Esophagus muscularis mucosa (tissue), 4 donors: ENCODE results near the gene OR7G1. TPM values are rescaled to one million over a fixed set of nuclear protein-coding genes. Genes with fewer than 3 reads are reported as not detected.
A peak's percentile ranks its signal among the peaks of the same experiment; 100 is the strongest.

ENCODE experiments used
- DNase-seq: peaks from one replicate; pipeline ENCODE4 v3.0.0-alpha.2; 2017; ENCODE audit errors: extremely low spot score
- H3K27ac ChIP-seq, 4 donors: fragments of 200-600 bp; sonication (generic); replicated peaks in 1 of 4; 1 replicate in 3 of 4; 2 replicates in 1 of 4; pipeline ENCODE4 v1.5.1; 2016 to 2019; ENCODE audit warnings: mild to moderate bottlenecking in 1 of 4
- H3K27me3 ChIP-seq, 4 donors: fragments of 200-600 bp; sonication (generic); one replicate each; pipeline versions ENCODE4 v1.5.1 to v1.6.0; 2016 to 2019
- H3K36me3 ChIP-seq, 4 donors: fragments of 200-600 bp; sonication (generic); one replicate each; pipeline ENCODE4 v1.5.1; 2016 to 2019
- H3K4me1 ChIP-seq, 4 donors: fragments of 200-600 bp; sonication (generic); one replicate each; pipeline ENCODE4 v1.5.1; 2016 to 2019
- H3K4me3 ChIP-seq, 4 donors: fragments of 200-600 bp; sonication (generic); 1 replicate in 2 of 4; 2 replicates in 2 of 4; pipeline ENCODE4 v1.5.1; 2016 to 2019; ENCODE audit warnings: mild to moderate bottlenecking in 4 of 4, moderate library complexity in 1 of 4
- H3K9me3 ChIP-seq, 4 donors: fragments of 200-600 bp; sonication (generic); 1 replicate in 3 of 4; 2 replicates in 1 of 4; pipeline ENCODE4 v1.5.1; 2016 to 2019
- EP300 ChIP-seq: sonication (generic); formaldehyde crosslinking; IDR thresholded peaks from one replicate; pipeline ENCODE4 v1.6.1; 2017; ENCODE audit warnings: antibody characterized with exemption
- POLR2A ChIP-seq: fragments of 450-650 bp; IDR thresholded peaks from one replicate; pipeline ENCODE4 v1.6.1; 2017; ENCODE audit warnings: antibody characterized with exemption, moderate library complexity, mild to moderate bottlenecking, low read depth
- POLR2AphosphoS5 ChIP-seq, 2 donors: sonication (generic); formaldehyde crosslinking; IDR thresholded peaks; one replicate each; pipeline ENCODE4 v1.6.1; 2017; ENCODE audit warnings: antibody characterized with exemption in 2 of 2
- WGBS: methylation state at CpG from one replicate; pipeline ENCODE4 v1.1.5; 2018; 5-methylcytosine and 5-hydroxymethylcytosine counted together
- intact Hi-C: fragments of 100-400 bp; cut with DNase I; formaldehyde crosslinking; loops from one replicate; pipeline ENCODE4 v1.15.1; 2023
- total RNA-seq, 4 donors: library from RNA; depleted of rRNA; stranded (reverse); fragments of >200 nt; gene quantifications; one replicate each; pipeline versions ENCODE4 v1.1.0 to v1.2.1, GENCODE V29; 2016
- TF ChIP-seq, protein P1 (sequence below), 3 experiments: fragments of 200-600 bp in 2 of 3; fragments of 450-650 bp in 1 of 3; sonication (generic) in 2 of 3; IDR thresholded peaks; one replicate each; pipeline ENCODE4 v1.5.1; 2017 to 2019; ENCODE audit warnings: antibody characterized with exemption in 3 of 3, mild to moderate bottlenecking in 2 of 3, moderate library complexity in 1 of 3

The OR7G1 gene
- total RNA-seq, 4 donors from 2014 or later, result not detected

DNA sequence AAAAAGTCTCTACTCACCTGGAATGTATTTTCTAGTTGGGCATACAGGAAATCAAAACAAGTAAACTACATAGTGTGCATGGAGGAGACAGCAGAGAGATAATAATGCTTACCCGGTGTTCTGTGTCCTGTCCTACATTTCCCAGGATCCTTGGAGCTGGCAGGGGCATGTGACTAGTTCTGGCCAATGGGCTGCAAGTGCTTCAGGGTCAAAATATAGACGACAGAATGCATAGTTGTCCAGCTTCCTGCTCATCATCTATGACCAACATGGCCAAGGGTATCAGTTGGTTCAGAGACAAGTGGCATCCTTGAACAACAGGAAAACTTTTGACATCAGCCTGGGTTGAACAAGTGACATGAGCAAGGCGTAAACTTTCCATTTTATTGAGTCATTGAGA lies 33.1 kb upstream of the OR7G1 start:
- no peak overlapping the region for H3K4me3 ChIP-seq
- no peaks in the 10 kb centered on the region for H3K27me3 ChIP-seq
- peaks cover 0 to 20% (median 5%) of the 10 kb centered on the region in 4 donors for H3K36me3 ChIP-seq
- intact Hi-C loops, result loop anchor here (10.0 kb wide), 2 partner anchors 476 to 646 kb away; partner anchors contain the start of gene ZNF561
- H3K27ac ChIP-seq, result no peak overlapping the region
- no peak for TF ChIP-seq EP300
- no peak for TF ChIP-seq POLR2AphosphoS5 (IDR thresholded peaks at IDR 0.05)
- 95% methylated on average over 3 of the region's 3 CpGs for WGBS
- peaks cover 0 to 22% (median 12%) of the 10 kb centered on the region in 4 donors for H3K9me3 ChIP-seq
- no peak for DNase-seq
- H3K4me1 ChIP-seq, result peaks cover 0 to 4% (median 0%) of the 10 kb centered on the region in 4 donors

DNA sequence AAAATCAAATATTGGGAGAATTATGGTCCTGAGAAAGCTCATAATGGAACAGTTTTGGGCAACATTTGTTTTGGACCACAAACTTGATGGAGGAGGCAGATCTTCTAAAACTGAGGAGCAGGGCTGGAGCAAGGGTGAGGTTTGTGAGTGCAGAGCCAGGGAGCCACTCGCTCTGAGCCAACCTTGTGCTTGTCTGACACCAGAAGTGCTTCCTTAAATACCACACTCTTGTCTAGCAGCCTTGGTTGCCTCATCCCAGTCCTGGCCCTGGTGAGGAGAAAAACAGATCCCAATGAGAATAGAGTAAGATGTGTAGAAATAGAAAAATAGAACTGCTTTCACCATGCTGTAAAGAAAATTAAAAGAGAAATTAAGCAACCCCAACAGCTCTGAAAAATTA lies 31.3 kb upstream of the OR7G1 start:
- H3K4me1 ChIP-seq, result peaks cover 4 to 15% (median 5%) of the 10 kb centered on the region in 4 donors
- intact Hi-C loops, result loop anchor here (10.0 kb wide), 2 partner anchors 478 to 648 kb away; partner anchors contain the start of gene ZNF561
- no peak overlapping the region for H3K27ac ChIP-seq
- no peak for TF ChIP-seq POLR2AphosphoS5 (IDR thresholded peaks at IDR 0.05)
- TF ChIP-seq EP300, result no peak
- TF ChIP-seq POLR2A, result no peak
- TF ChIP-seq, protein P1, sequence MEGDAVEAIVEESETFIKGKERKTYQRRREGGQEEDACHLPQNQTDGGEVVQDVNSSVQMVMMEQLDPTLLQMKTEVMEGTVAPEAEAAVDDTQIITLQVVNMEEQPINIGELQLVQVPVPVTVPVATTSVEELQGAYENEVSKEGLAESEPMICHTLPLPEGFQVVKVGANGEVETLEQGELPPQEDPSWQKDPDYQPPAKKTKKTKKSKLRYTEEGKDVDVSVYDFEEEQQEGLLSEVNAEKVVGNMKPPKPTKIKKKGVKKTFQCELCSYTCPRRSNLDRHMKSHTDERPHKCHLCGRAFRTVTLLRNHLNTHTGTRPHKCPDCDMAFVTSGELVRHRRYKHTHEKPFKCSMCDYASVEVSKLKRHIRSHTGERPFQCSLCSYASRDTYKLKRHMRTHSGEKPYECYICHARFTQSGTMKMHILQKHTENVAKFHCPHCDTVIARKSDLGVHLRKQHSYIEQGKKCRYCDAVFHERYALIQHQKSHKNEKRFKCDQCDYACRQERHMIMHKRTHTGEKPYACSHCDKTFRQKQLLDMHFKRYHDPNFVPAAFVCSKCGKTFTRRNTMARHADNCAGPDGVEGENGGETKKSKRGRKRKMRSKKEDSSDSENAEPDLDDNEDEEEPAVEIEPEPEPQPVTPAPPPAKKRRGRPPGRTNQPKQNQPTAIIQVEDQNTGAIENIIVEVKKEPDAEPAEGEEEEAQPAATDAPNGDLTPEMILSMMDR (IDR thresholded peaks at IDR 0.05), result no peak
- no peaks in the 10 kb centered on the region for H3K27me3 ChIP-seq
- peaks cover 0 to 11% (median 4%) of the 10 kb centered on the region in 4 donors for H3K36me3 ChIP-seq
- no peak for DNase-seq
- WGBS, result 82% methylated on average over 1 of the region's 1 CpG
- peaks cover 0 to 18% (median 12%) of the 10 kb centered on the region in 4 donors for H3K9me3 ChIP-seq
- H3K4me3 ChIP-seq, result no peak overlapping the region

DNA sequence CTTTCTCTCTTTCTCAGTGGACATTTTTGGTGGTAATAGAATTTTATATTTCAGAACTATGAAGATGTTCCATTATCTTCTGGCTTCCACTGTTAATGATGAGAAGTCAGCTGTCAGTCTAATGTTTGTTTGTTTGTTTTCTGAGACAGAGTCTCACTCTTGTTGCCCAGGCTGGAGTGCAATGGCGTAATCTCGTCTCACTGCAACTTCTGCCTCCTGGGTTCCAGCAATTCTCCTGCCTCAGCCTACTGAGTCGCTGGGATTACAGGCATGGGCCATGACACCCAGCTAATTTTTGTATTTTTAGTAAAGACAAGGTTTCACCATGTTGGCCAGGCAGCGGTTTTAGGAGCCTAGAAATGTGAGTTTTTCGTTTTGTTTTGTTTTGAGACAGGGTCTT lies 29.4 kb upstream of the OR7G1 start:
- H3K9me3 ChIP-seq, result peaks cover 0 to 18% (median 12%) of the 10 kb centered on the region in 4 donors
- no peak overlapping the region for H3K27ac ChIP-seq
- intact Hi-C loops, result loop anchor here (5.0 to 10.0 kb wide), 3 partner anchors 162 to 650 kb away; partner anchors contain the start of genes ZNF561 and ZNF699
- TF ChIP-seq POLR2AphosphoS5 (IDR thresholded peaks at IDR 0.05) (no peak), EP300 (no peak), POLR2A (no peak)
- TF ChIP-seq, protein P1 (IDR thresholded peaks at IDR 0.05), result no peak
- peaks cover 0 to 11% (median 4%) of the 10 kb centered on the region in 4 donors for H3K36me3 ChIP-seq
- DNase-seq, result no peak
- H3K4me1 ChIP-seq, result peaks cover 15 to 26% (median 17%) of the 10 kb centered on the region in 4 donors
- WGBS, result 98% methylated on average over 5 of the region's 5 CpGs
- H3K27me3 ChIP-seq, result no peaks in the 10 kb centered on the region
- H3K4me3 ChIP-seq, result no peak overlapping the region

DNA sequence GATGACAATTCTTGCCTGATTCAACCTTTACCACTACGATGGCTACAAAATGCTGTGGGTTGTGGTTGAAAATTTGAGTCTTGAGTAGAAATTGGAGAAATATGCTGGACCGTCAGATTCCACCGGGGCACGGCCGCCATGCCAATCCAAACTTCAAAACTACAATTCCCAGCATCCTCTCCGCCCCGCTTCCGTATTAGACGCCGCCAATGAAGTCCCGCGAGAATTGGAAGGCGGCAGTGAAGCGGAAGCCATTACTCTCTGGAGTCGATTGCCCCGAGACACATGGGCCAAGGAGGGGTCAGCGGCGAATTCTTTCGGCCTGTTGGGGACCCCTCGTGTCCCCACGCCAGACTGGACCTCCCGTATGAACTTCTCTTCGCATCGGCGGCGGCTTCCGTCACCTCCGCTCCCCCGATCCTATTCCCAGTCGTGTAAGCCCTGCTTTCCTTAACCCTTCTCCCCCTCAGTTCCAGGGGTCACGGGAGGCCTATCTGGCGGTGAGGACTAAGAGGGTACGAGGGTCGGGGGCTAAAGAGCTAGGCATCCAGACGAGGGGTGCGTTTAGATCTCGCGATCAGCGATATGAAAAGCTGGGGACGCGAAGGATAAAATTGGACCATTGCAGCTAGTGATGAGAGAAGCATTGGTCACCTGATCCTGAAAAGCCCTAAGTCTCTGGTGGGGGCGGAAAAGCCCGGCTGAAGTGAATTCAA lies 24.8 kb upstream of the OR7G1 start, which contains the start of gene ZNF317:
ZNF317 (plus strand) TSS at position 239 of the 716 bp plus-strand sequence. CDS start 15,620 bp downstream, outside the sequence.
- Histone ChIP-seq H3K27me3 (no peaks in the 10 kb centered on the region), H3K36me3 (peaks cover 0 to 5% (median 0%) of the 10 kb centered on the region in 4 donors), H3K27ac (peak within 1 kb of the TSS; percentile 88 to 93 (median 89)), H3K4me3 (peak within 1 kb of the TSS; percentile 71 to 88 (median 78)), H3K4me1 (peaks cover 15 to 31% (median 28%) of the 10 kb centered on the region in 4 donors), H3K9me3 (peaks cover 0 to 10% (median 8%) of the 10 kb centered on the region in 4 donors)
- under 1% methylated on average over 32 of the region's 43 CpGs for WGBS
- peak; percentile 96 for DNase-seq
- peak; percentile 85 to 88 for TF ChIP-seq POLR2AphosphoS5 (IDR thresholded peaks at IDR 0.05)
- no peak for TF ChIP-seq EP300
- peak; percentile 11 for TF ChIP-seq POLR2A
- TF ChIP-seq, protein P1 (IDR thresholded peaks at IDR 0.05), result peak in 1 of 3 experiments; percentile 5
- intact Hi-C loops, result loop anchor here (5.0 to 10.0 kb wide), 3 partner anchors 167 to 654 kb away; partner anchors contain the start of genes ZNF561 and ZNF699

DNA sequence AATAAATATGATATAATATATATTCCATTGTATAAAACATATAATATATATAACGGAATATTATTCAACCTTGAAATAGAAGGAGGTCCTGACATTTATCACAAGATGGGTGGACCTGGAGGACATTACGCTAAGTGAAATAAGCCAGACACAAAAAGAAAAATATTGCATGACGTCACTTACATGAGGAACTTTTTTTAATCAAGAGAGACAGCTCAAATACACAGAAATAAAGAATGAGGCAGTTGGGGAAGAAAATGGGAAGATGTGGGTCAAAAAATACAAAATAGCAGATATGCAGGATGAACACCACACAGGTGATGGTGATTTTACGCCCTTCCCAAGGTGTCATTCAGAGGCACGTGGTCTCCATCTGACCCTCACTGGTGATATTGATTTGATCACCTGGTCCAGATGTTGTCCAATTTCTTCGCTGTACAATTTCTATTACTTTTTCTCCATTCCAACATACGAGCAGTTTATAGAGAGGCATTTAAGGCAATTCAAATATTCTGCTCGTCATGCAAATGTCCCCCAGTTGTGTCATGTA lies 24.1 kb upstream of the OR7G1 start:
- Histone ChIP-seq H3K4me3 (peak overlapping the region; percentile 71 to 88 (median 78)), H3K27me3 (no peaks in the 10 kb centered on the region), H3K4me1 (peaks cover 15 to 31% (median 28%) of the 10 kb centered on the region in 4 donors), H3K27ac (peak overlapping the region; percentile 88 to 93 (median 89)), H3K9me3 (peaks cover 0 to 3% (median 2%) of the 10 kb centered on the region in 4 donors), H3K36me3 (no peaks in the 10 kb centered on the region)
- 25% methylated on average over 8 of the region's 8 CpGs for WGBS
- no peak for TF ChIP-seq EP300
- TF ChIP-seq, protein P1 (IDR thresholded peaks at IDR 0.05), result no peak
- TF ChIP-seq POLR2AphosphoS5 (IDR thresholded peaks at IDR 0.05), result no peak
- no peak for TF ChIP-seq POLR2A
- intact Hi-C loops, result loop anchor here (5.0 to 10.0 kb wide), 3 partner anchors 168 to 655 kb away; partner anchors contain the start of genes ZNF561 and ZNF699
- DNase-seq, result no peak
